MCF 10A (cell line): Measurements from ENCODE around the gene ALDH9A1. TPM values are rescaled to one million over a fixed set of nuclear protein-coding genes. Genes with fewer than 3 reads are reported as not detected.

Source experiments
- BruUV-seq: library from RNA; stranded (reverse); fragments of 400-500 nt; replicated peaks from 2 replicates; lab custom pipeline; 2021; lab: Mats Ljungman, UMichigan
- CTCF ChIA-PET: fragments of 300-600 bp; sonication (Branson Sonifier 250); formaldehyde crosslinking; extraction: SDS; loops from one replicate; lab custom pipeline; 2021; ENCODE audit warnings: antibody characterized with exemption, inconsistent platforms; lab: Yijun Ruan, JAX
- POLR2A ChIA-PET: fragments of 300-600, 350-650 bp; sonication (Branson Sonifier 250); formaldehyde crosslinking; extraction: SDS; loops from one replicate; lab custom pipeline; 2020; ENCODE audit warnings: antibody characterized with exemption, inconsistent platforms; lab: Yijun Ruan, JAX
- DNase-seq: peaks from one replicate; pipeline ENCODE4 v3.0.0-alpha.2; 2018; ENCODE audit not compliant: unreplicated experiment
- H3K27ac Mint-ChIP-seq: one replicate; pipeline ENCODE4 v1.8.0; 2022; ENCODE audit warnings: mild to moderate bottlenecking, low read depth, mixed read lengths; ENCODE audit not compliant: unreplicated experiment
- H3K27me3 Mint-ChIP-seq: one replicate; pipeline ENCODE4 v1.8.0; 2022; ENCODE audit warnings: mixed read lengths; ENCODE audit not compliant: insufficient read depth, unreplicated experiment
- H3K36me3 Mint-ChIP-seq: one replicate; pipeline ENCODE4 v1.8.0; 2022; ENCODE audit warnings: mild to moderate bottlenecking, moderate library complexity, mixed read lengths; ENCODE audit not compliant: insufficient read depth, unreplicated experiment
- H3K4me1 Mint-ChIP-seq: one replicate; pipeline ENCODE4 v1.8.0; 2022; ENCODE audit warnings: mixed read lengths; ENCODE audit not compliant: insufficient read depth, unreplicated experiment
- H3K4me3 Mint-ChIP-seq: one replicate; pipeline ENCODE4 v1.8.0; 2022; ENCODE audit warnings: mild to moderate bottlenecking, moderate library complexity, mixed read lengths; ENCODE audit not compliant: unreplicated experiment
- H3K9me3 Mint-ChIP-seq: one replicate; pipeline ENCODE4 v1.8.0; 2022; ENCODE audit warnings: mixed read lengths; ENCODE audit not compliant: unreplicated experiment
- intact Hi-C: fragments of 100-400 bp; cut with micrococcal nuclease; formaldehyde crosslinking; loops from 2 replicates; pipeline ENCODE4 v1.14.1; 2022
- total RNA-seq: library from RNA; stranded (reverse); gene quantifications from 2 replicates; pipeline ENCODE4 v1.2.3, GENCODE V29; 2022
- TF ChIP-seq, protein P1 (sequence below): fragments of 200-600 bp; IDR thresholded peaks from one replicate; pipeline ENCODE4 v1.8.0; 2022; ENCODE audit warnings: antibody characterized with exemption, mild to moderate bottlenecking; ENCODE audit not compliant: unreplicated experiment

Gene ALDH9A1
- total RNA-seq, 1 experiment from 2014 or later = 67.1 TPM

- ChIA-PET CTCF (interaction anchor here (0.6 to 3.6 kb wide), 12 partner anchors 10 to 290 kb away, joined by 3 to 18 read pairs (median 4); no protein-coding TSS in a partner anchor), POLR2A (interaction anchor here (0.7 to 5.5 kb wide), 7 partner anchors 8 to 196 kb away, joined by 3 to 128 read pairs (median 35); partner anchors contain the start of gene ALDH9A1)
Measured at GRCh38 chr1:165633614-165634013, 64.7 kb downstream of the ALDH9A1 start.

DNA sequence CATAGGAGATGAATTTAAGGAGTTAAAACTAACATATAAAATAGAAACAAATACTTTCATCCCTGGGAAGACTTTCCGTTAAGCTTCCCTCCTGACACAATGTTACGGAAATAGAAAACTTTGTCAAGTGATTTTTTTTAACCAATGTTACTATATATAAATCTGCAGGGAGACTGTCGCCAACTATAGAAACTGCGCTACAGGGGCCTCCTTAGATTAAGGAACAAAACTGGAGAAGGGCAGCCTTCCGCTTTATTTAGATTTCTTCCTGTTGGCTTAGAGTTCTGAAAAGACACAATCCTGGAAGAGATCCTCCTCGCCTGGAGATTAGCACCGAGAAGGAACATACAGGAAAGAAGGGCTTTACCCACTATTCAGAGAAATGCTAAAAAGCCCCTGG lies 65.9 kb downstream of the ALDH9A1 start:
- BruUV-seq = no TSS peak
- Mint-ChIP-seq H3K27me3 (no peaks in the 10 kb centered on the region), H3K36me3 (peaks cover 21% of the 10 kb centered on the region), H3K27ac (no peak overlapping the region), H3K9me3 (no peaks in the 10 kb centered on the region), H3K4me1 (peaks cover 31% of the 10 kb centered on the region), H3K4me3 (no peak overlapping the region)
- CTCF ChIA-PET = interaction anchor here (0.6 to 3.6 kb wide), 16 partner anchors 12 to 540 kb away, joined by 3 to 18 read pairs (median 4); partner anchors contain the start of gene TMCO1
- no peak for DNase-seq
- intact Hi-C loops = loop anchor here (1.0 to 5.0 kb wide), 3 partner anchors 34 to 265 kb away; no protein-coding TSS in a partner anchor
- TF ChIP-seq, protein P1, sequence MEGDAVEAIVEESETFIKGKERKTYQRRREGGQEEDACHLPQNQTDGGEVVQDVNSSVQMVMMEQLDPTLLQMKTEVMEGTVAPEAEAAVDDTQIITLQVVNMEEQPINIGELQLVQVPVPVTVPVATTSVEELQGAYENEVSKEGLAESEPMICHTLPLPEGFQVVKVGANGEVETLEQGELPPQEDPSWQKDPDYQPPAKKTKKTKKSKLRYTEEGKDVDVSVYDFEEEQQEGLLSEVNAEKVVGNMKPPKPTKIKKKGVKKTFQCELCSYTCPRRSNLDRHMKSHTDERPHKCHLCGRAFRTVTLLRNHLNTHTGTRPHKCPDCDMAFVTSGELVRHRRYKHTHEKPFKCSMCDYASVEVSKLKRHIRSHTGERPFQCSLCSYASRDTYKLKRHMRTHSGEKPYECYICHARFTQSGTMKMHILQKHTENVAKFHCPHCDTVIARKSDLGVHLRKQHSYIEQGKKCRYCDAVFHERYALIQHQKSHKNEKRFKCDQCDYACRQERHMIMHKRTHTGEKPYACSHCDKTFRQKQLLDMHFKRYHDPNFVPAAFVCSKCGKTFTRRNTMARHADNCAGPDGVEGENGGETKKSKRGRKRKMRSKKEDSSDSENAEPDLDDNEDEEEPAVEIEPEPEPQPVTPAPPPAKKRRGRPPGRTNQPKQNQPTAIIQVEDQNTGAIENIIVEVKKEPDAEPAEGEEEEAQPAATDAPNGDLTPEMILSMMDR = no peak
- POLR2A ChIA-PET = interaction anchor here (0.6 to 5.5 kb wide), 26 partner anchors 9 to 1588 kb away, joined by 3 to 128 read pairs (median 4); partner anchors contain the start of genes ALDH9A1, POU2F1 and TMCO1

More at GRCh38 chr1:165633614-165634013, 64.7 kb downstream of the ALDH9A1 start:
- no peak overlapping the region for H3K27ac Mint-ChIP-seq
- peaks cover 32% of the 10 kb centered on the region for H3K36me3 Mint-ChIP-seq
- intact Hi-C loops = loop anchor here (5.0 kb wide), 2 partner anchors 44 to 264 kb away; no protein-coding TSS in a partner anchor
- TF ChIP-seq, protein P1 = no peak
- no TSS peak for BruUV-seq
- peaks cover 37% of the 10 kb centered on the region for H3K4me1 Mint-ChIP-seq
- DNase-seq = peak; percentile 48
- H3K4me3 Mint-ChIP-seq = no peak overlapping the region
- H3K27me3 Mint-ChIP-seq = no peaks in the 10 kb centered on the region
- H3K9me3 Mint-ChIP-seq = no peaks in the 10 kb centered on the region

DNA sequence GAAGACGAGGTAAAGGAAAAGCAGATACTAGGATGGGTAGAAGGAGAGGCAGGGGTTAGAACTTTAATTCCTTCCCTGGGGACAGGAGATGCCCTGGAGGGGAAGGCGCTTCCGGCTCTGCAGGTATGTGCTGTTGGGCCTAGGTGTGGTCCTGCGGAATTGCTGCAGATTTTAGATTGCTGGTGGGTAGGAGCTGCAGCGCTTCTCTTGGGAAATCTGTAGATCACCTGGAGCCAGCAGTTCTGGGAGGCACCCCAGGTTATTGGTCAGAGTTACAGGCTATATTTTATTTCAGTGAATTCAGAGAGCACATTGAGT lies 66.3 kb downstream of the ALDH9A1 start:
- TF ChIP-seq, protein P1 = no peak
- no peak for DNase-seq
- TSS peak; percentile 38 for BruUV-seq
- POLR2A ChIA-PET = interaction anchor here (0.6 to 5.5 kb wide), 27 partner anchors 9 to 1589 kb away, joined by 3 to 128 read pairs (median 5); partner anchors contain the start of genes ALDH9A1, POU2F1 and TMCO1
- peaks cover 27% of the 10 kb centered on the region for H3K4me1 Mint-ChIP-seq
- intact Hi-C loops = loop anchor here (1.0 to 5.0 kb wide), 3 partner anchors 34 to 265 kb away; no protein-coding TSS in a partner anchor
- no peaks in the 10 kb centered on the region for H3K9me3 Mint-ChIP-seq
- CTCF ChIA-PET = interaction anchor here (0.6 to 3.6 kb wide), 15 partner anchors 12 to 540 kb away, joined by 3 to 18 read pairs (median 4); partner anchors contain the start of gene TMCO1
- H3K27ac Mint-ChIP-seq = no peak overlapping the region
- H3K27me3 Mint-ChIP-seq = no peaks in the 10 kb centered on the region
- H3K36me3 Mint-ChIP-seq = peaks cover 17% of the 10 kb centered on the region
- no peak overlapping the region for H3K4me3 Mint-ChIP-seq
